ENCODE measurements around the gene OR10G7.

- TF ChIP-seq CTCF (conservative IDR thresholded peaks at IDR 0.05; ENCODE audit: low read depth, low read length) (no peak), EZH2phosphoT487 (IDR thresholded peaks at IDR 0.05; ENCODE audit: borderline replicate concordance, low read length) (no peak)
These were observed 39.3 kb upstream of the OR10G7 start for GRCh38 chr11:124080327-124081001.
